Natural killer cell (primary cell): ENCODE results near the gene PEAK3. TPM values are rescaled to one million over a fixed set of nuclear protein-coding genes. Genes with fewer than 3 reads are reported as not detected.

Experiments
- ATAC-seq, 3 donors: fragments of 150-1000 bp in 2 of 3; fragments of 200-7000 bp in 1 of 3; cut with Tn5 transposase; 1 replicate in 1 of 3; 2 replicates in 2 of 3; pipeline ENCODE4 v1.10.0; 2021; ENCODE audit warnings: mild to moderate bottlenecking in 2 of 3, moderate library complexity in 2 of 3
- DNase-seq, 2 donors: peaks; one replicate each; pipeline versions ENCODE4 v3.0.0 to v3.0.0-alpha.2; 2013 to 2021; ENCODE audit warnings: mixed read lengths in 1 of 2
- H3K27ac ChIP-seq: one replicate; pipeline ENCODE4 v1.5.1; 2013; ENCODE audit warnings: mild to moderate bottlenecking, low read length
- H3K27me3 ChIP-seq: one replicate; pipeline ENCODE4 v1.6.1; 2013; ENCODE audit warnings: low read length; ENCODE audit not compliant: control insufficient read depth, insufficient read depth
- H3K36me3 ChIP-seq: one replicate; pipeline ENCODE4 v1.6.1; 2013; ENCODE audit warnings: low read length; ENCODE audit not compliant: control insufficient read depth, insufficient read depth
- H3K4me1 ChIP-seq: one replicate; pipeline ENCODE4 v1.6.1; 2013; ENCODE audit warnings: low read length; ENCODE audit not compliant: control insufficient read depth, insufficient read depth
- H3K4me3 ChIP-seq: one replicate; pipeline ENCODE4 v1.5.1; 2013; ENCODE audit warnings: low read length
- H3K9me3 ChIP-seq: one replicate; pipeline ENCODE4 v1.6.1; 2013; ENCODE audit warnings: low read length; ENCODE audit not compliant: control insufficient read depth, insufficient read depth
- H3K27ac Mint-ChIP-seq, 2 donors: one replicate each; pipeline ENCODE4 v1.8.0; 2022; ENCODE audit warnings: mild to moderate bottlenecking in 2 of 2, mixed read lengths in 2 of 2, moderate library complexity in 1 of 2
- H3K27me3 Mint-ChIP-seq, 2 donors: one replicate each; pipeline ENCODE4 v1.8.0; 2022; ENCODE audit warnings: low read depth in 2 of 2, mixed read lengths in 2 of 2
- H3K36me3 Mint-ChIP-seq: one replicate; pipeline ENCODE4 v1.8.0; 2022; ENCODE audit warnings: mixed read lengths
- H3K4me1 Mint-ChIP-seq, 2 donors: one replicate each; pipeline ENCODE4 v1.8.0; 2022; ENCODE audit warnings: mixed read lengths in 2 of 2
- H3K4me3 Mint-ChIP-seq: one replicate; pipeline ENCODE4 v1.8.0; 2022; ENCODE audit warnings: mild to moderate bottlenecking, moderate library complexity, mixed read lengths
- H3K9me3 Mint-ChIP-seq, 2 donors: one replicate each; pipeline ENCODE4 v1.8.0; 2022; ENCODE audit warnings: mixed read lengths in 2 of 2
- CTCF ChIP-seq: fragments of 200-600 bp; IDR thresholded peaks from one replicate; pipeline ENCODE4 v1.8.0; 2022; ENCODE audit warnings: antibody characterized with exemption
- WGBS: methylation state at CpG from one replicate; pipeline ENCODE4 v1.1.7; 2013; ENCODE audit warnings: missing lambda C conversion rate; ENCODE audit not compliant: insufficient coverage; 5-methylcytosine and 5-hydroxymethylcytosine counted together
- intact Hi-C: fragments of 100-400 bp; cut with micrococcal nuclease; formaldehyde crosslinking; loops from one replicate; pipeline ENCODE4 v1.14.2; 2022
- total RNA-seq, 4 donors: library from RNA; stranded (reverse); fragments of 120-200 nt in 1 of 4; gene quantifications; one replicate each; pipeline versions ENCODE4 v1.2.3 to v1.2.4, GENCODE V29; 2013 to 2022

PEAK3 gene
- total RNA-seq, 3 donors from 2014 or later (not counting 1 experiment from before 2014, with no cell fraction given) = 5.7 to 9.5 (median 8.4) TPM

GRCh38 chr19:2329501-2329916, 47.5 kb upstream of the PEAK3 start:
- Mint-ChIP-seq H3K4me3 (peak overlapping the region; percentile 93), H3K36me3 (no peaks in the 10 kb centered on the region), H3K4me1 (peaks cover 25 to 57% of the 10 kb centered on the region in 2 donors), H3K27ac (peak overlapping the region; percentile 91 to 98), H3K9me3 (no peaks in the 10 kb centered on the region), H3K27me3 (no peaks in the 10 kb centered on the region)
- TF ChIP-seq CTCF = no peak
- no peak for DNase-seq
- Histone ChIP-seq H3K9me3 (no peaks in the 10 kb centered on the region), H3K4me1 (peaks cover 75% of the 10 kb centered on the region), H3K27ac (no peak overlapping the region), H3K4me3 (peak overlapping the region; percentile 93), H3K36me3 (peaks cover 6% of the 10 kb centered on the region), H3K27me3 (no peaks in the 10 kb centered on the region)
- WGBS = 85% methylated on average over 11 of the region's 13 CpGs
- intact Hi-C loops = loop anchor here (10.0 kb wide), 1 partner anchor 55 kb away; no protein-coding TSS in a partner anchor
- ATAC-seq = no peak

GRCh38 chr19:2329149-2329478, 47.1 kb upstream of the PEAK3 start:
- Mint-ChIP-seq H3K4me1 (peaks cover 25 to 57% of the 10 kb centered on the region in 2 donors), H3K4me3 (peak overlapping the region; percentile 93), H3K27ac (peak overlapping the region; percentile 91 to 98), H3K27me3 (no peaks in the 10 kb centered on the region), H3K36me3 (no peaks in the 10 kb centered on the region), H3K9me3 (no peaks in the 10 kb centered on the region)
- Histone ChIP-seq H3K4me1 (peaks cover 78% of the 10 kb centered on the region), H3K9me3 (no peaks in the 10 kb centered on the region), H3K36me3 (peaks cover 8% of the 10 kb centered on the region), H3K27me3 (no peaks in the 10 kb centered on the region), H3K4me3 (peak overlapping the region; percentile 93), H3K27ac (peak overlapping the region; percentile 49)
- DNase-seq (no peak), ATAC-seq (no peak)
- WGBS = 8% methylated on average over 16 of the region's 16 CpGs
- TF ChIP-seq CTCF = no peak
- intact Hi-C loops = loop anchor here (10.0 kb wide), 1 partner anchor 54 kb away; no protein-coding TSS in a partner anchor

- intact Hi-C loops = loop anchor here (1.0 to 10.0 kb wide), 2 partner anchors 54 to 92 kb away; partner anchors contain the start of genes PLEKHJ1 and SF3A2
- Histone ChIP-seq H3K4me3 (peak within 1 kb of the TSS; percentile 93), H3K4me1 (peaks cover 73% of the 10 kb centered on the region), H3K9me3 (no peaks in the 10 kb centered on the region), H3K36me3 (peaks cover 8% of the 10 kb centered on the region), H3K27ac (peak within 1 kb of the TSS; percentile 78), H3K27me3 (no peaks in the 10 kb centered on the region)
- DNase-seq = peak; percentile 95 to 98
- H3K36me3 Mint-ChIP-seq = no peaks in the 10 kb centered on the region
- peak; percentile 87 to 90 (median 89) for ATAC-seq
- WGBS = under 1% methylated on average over 89 of the region's 89 CpGs
- no peak for TF ChIP-seq CTCF
- no peaks in the 10 kb centered on the region for H3K9me3 Mint-ChIP-seq
- H3K4me3 Mint-ChIP-seq = peak within 1 kb of the TSS; percentile 99
- H3K27ac Mint-ChIP-seq = peak within 1 kb of the TSS; percentile 91 to 98
- peaks cover 25 to 57% of the 10 kb centered on the region in 2 donors for H3K4me1 Mint-ChIP-seq
- no peaks in the 10 kb centered on the region for H3K27me3 Mint-ChIP-seq
These were observed 46.6 kb upstream of the PEAK3 start, which contains the start of the genes LSM7 and SPPL2B for GRCh38 chr19:2328401-2329148. LSM7 (minus strand) TSS chr19:2328586; CDS start chr19:2328566, 20 bp downstream. SPPL2B (plus strand) TSS chr19:2328684; CDS start chr19:2328710, 26 bp downstream.
